HEK293 (cell line): ENCODE measurements around the gene CCIN.

Experiments used
- CTCF ChIA-PET: fragments of 350-600 bp; formaldehyde crosslinking; extraction: SDS; loops from one replicate; lab custom pipeline; 2021; ENCODE audit warnings: antibody characterized with exemption; lab: Yijun Ruan, JAX
- POLR2A ChIA-PET: fragments of 300-600 bp; formaldehyde crosslinking; extraction: SDS; loops from one replicate; lab custom pipeline; 2020; ENCODE audit warnings: antibody characterized with exemption, inconsistent platforms; lab: Yijun Ruan, JAX
- H3K27ac ChIP-seq: fragments of 200-500 bp; sonication (Bioruptor generic); 2 replicates; pipeline ENCODE4 v1.5.1; 2014; ENCODE audit warnings: low read depth, low read length, control low read depth, inconsistent platforms; ENCODE audit errors: extremely low read depth
- H3K36me3 ChIP-seq, 2 experiments: fragments of 200-500 bp in 1 of 2; sonication (Bioruptor generic) in 1 of 2; 1 replicate in 1 of 2; 2 replicates in 1 of 2; pipeline ENCODE4 v1.5.1; 2014 to 2017; ENCODE audit warnings: inconsistent platforms in 2 of 2, low read length in 2 of 2; ENCODE audit not compliant: control insufficient read depth in 2 of 2, insufficient read depth in 1 of 2
- H3K4me1 ChIP-seq: fragments of 200-500 bp; sonication (Bioruptor generic); 2 replicates; pipeline ENCODE4 v1.5.1; 2014; ENCODE audit warnings: mild to moderate bottlenecking, low read length, inconsistent platforms; ENCODE audit not compliant: control insufficient read depth, insufficient read depth
- H3K4me3 ChIP-seq: 2 replicates; pipeline ENCODE4 v1.5.1; 2011; ENCODE audit warnings: low read depth, mild to moderate bottlenecking, control low read depth, low read length, moderate library complexity
- H3K9me3 ChIP-seq: fragments of 200-500 bp; sonication (Bioruptor generic); 2 replicates; pipeline ENCODE4 v1.5.1; 2014; ENCODE audit warnings: low read depth, low read length, inconsistent platforms; ENCODE audit not compliant: control insufficient read depth, insufficient read depth
- KLF17 ChIP-seq: fragments of 450-650 bp; formaldehyde crosslinking; IDR thresholded peaks from 2 replicates; pipeline ENCODE4 v1.5.1; 2016; ENCODE audit warnings: missing biosample characterization, missing genetic modification characterization
- PRDM1 ChIP-seq: fragments of 450-650 bp; formaldehyde crosslinking; IDR thresholded peaks from 2 replicates; pipeline ENCODE4; 2016; ENCODE audit warnings: missing biosample characterization, missing genetic modification characterization
- SP7 ChIP-seq: fragments of 450-650 bp; formaldehyde crosslinking; IDR thresholded peaks from 2 replicates; pipeline ENCODE4 v1.5.1; 2016; ENCODE audit warnings: missing biosample characterization, missing genetic modification characterization
- ZBTB11 ChIP-seq: fragments of 450-650 bp; formaldehyde crosslinking; conservative IDR thresholded peaks from 2 replicates; pipeline ENCODE4 v1.5.1; 2016; ENCODE audit warnings: low read depth, missing biosample characterization, missing genetic modification characterization
- ZNF138 ChIP-seq: fragments of 450-650 bp; formaldehyde crosslinking; IDR thresholded peaks from 2 replicates; pipeline ENCODE4 v1.5.1; 2016; ENCODE audit warnings: missing biosample characterization, missing genetic modification characterization, borderline replicate concordance
- ZNF146 ChIP-seq: fragments of 450-650 bp; formaldehyde crosslinking; IDR thresholded peaks from 2 replicates; pipeline ENCODE4 v1.5.1; 2016; ENCODE audit warnings: missing biosample characterization, missing genetic modification characterization
- ZNF157 ChIP-seq: fragments of 450-650 bp; formaldehyde crosslinking; IDR thresholded peaks from 2 replicates; pipeline ENCODE4 v1.5.1; 2016; ENCODE audit warnings: missing biosample characterization, missing genetic modification characterization
- ZNF239 ChIP-seq: fragments of 450-650 bp; formaldehyde crosslinking; IDR thresholded peaks from 2 replicates; pipeline ENCODE4 v1.5.1; 2016; ENCODE audit warnings: missing biosample characterization, missing genetic modification characterization
- ZNF24 ChIP-seq: fragments of 450-650 bp; formaldehyde crosslinking; IDR thresholded peaks from 2 replicates; pipeline ENCODE4 v1.5.1; 2016; ENCODE audit warnings: missing biosample characterization, missing genetic modification characterization
- ZNF324 ChIP-seq: fragments of 450-650 bp; formaldehyde crosslinking; IDR thresholded peaks from 2 replicates; pipeline ENCODE4 v1.5.1; 2016; ENCODE audit warnings: missing biosample characterization, missing genetic modification characterization
- ZNF341 ChIP-seq: fragments of 450-650 bp; formaldehyde crosslinking; IDR thresholded peaks from 2 replicates; pipeline ENCODE4; 2016; ENCODE audit warnings: low read depth, missing biosample characterization, missing genetic modification characterization
- ZNF473 ChIP-seq: fragments of 450-650 bp; formaldehyde crosslinking; IDR thresholded peaks from 2 replicates; pipeline ENCODE4 v1.5.1; 2017; ENCODE audit warnings: missing biosample characterization, missing genetic modification characterization
- ZNF488 ChIP-seq: fragments of 450-650 bp; formaldehyde crosslinking; IDR thresholded peaks from 2 replicates; pipeline ENCODE4 v1.5.1; 2016; ENCODE audit warnings: missing biosample characterization, missing genetic modification characterization
- ZNF510 ChIP-seq: fragments of 450-650 bp; formaldehyde crosslinking; IDR thresholded peaks from 2 replicates; pipeline ENCODE4 v1.5.1; 2018; ENCODE audit warnings: mild to moderate bottlenecking, missing genetic modification characterization, missing biosample characterization; ENCODE audit not compliant: insufficient replicate concordance
- ZNF548 ChIP-seq: fragments of 450-650 bp; formaldehyde crosslinking; IDR thresholded peaks from 2 replicates; pipeline ENCODE4 v1.5.1; 2016; ENCODE audit warnings: missing biosample characterization, missing genetic modification characterization
- ZNF560 ChIP-seq: fragments of 450-650 bp; formaldehyde crosslinking; IDR thresholded peaks from 2 replicates; pipeline ENCODE4 v1.5.1; 2017; ENCODE audit warnings: missing biosample characterization, missing genetic modification characterization, borderline replicate concordance
- ZNF596 ChIP-seq: fragments of 450-650 bp; IDR thresholded peaks from 2 replicates; pipeline ENCODE4 v1.5.0; 2018; ENCODE audit warnings: missing biosample characterization, mild to moderate bottlenecking, missing genetic modification characterization, moderate library complexity
- ZNF701 ChIP-seq: fragments of 450-650 bp; formaldehyde crosslinking; IDR thresholded peaks from 2 replicates; pipeline ENCODE4 v1.5.1; 2016; ENCODE audit warnings: missing biosample characterization, missing genetic modification characterization
- ZNF837 ChIP-seq: fragments of 450-650 bp; formaldehyde crosslinking; IDR thresholded peaks from 2 replicates; pipeline ENCODE4 v1.5.1; 2016; ENCODE audit warnings: missing biosample characterization, missing genetic modification characterization
- ZSCAN30 ChIP-seq: fragments of 450-650 bp; IDR thresholded peaks from 2 replicates; pipeline ENCODE4 v1.5.1; 2018; ENCODE audit warnings: missing biosample characterization, mild to moderate bottlenecking, missing genetic modification characterization, moderate library complexity

CCIN gene

GRCh38 chr9:36144309-36145232 is 24.6 kb upstream of the CCIN start:
- no peak overlapping the region for H3K4me3 ChIP-seq
- no peak overlapping the region for H3K27ac ChIP-seq
- CTCF ChIA-PET = interaction anchor here (0.7 to 2.4 kb wide), 3 partner anchors 19 to 1143 kb away, joined by 4 to 9 read pairs (median 5); no protein-coding TSS in a partner anchor
- POLR2A ChIA-PET = interaction anchor here (1.0 to 1.5 kb wide), 3 partner anchors 8 to 46 kb away, joined by 4 to 7 read pairs (median 4); partner anchors contain the start of genes CLTA and GLIPR2
- TF ChIP-seq PRDM1 = 0 out of 2 replicates have a peak, but pooled peaks have one; percentile 22
- TF ChIP-seq ZNF138 (tag by site-specific recombination) = no peak
- TF ChIP-seq ZNF324 (tag by site-specific recombination) = no peak
- no peaks in the 10 kb centered on the region for H3K36me3 ChIP-seq
- no peaks in the 10 kb centered on the region for H3K9me3 ChIP-seq
- peaks cover 3% of the 10 kb centered on the region; the same call in 1 of the 2 replicates for H3K4me1 ChIP-seq

- no peaks in the 10 kb centered on the region for H3K36me3 ChIP-seq
- CTCF ChIA-PET = no interaction called here
- H3K27ac ChIP-seq = no peak overlapping the region
- no peak overlapping the region for H3K4me3 ChIP-seq
- TF ChIP-seq KLF17 (tag by site-specific recombination) = no peak
- no peak for TF ChIP-seq ZSCAN30 (tag by site-specific recombination)
- TF ChIP-seq ZNF548 (tag by site-specific recombination) = no peak
- no peak for TF ChIP-seq ZNF24
- POLR2A ChIA-PET = interaction anchor here (3.4 to 4.2 kb wide), 2 partner anchors 9 to 17 kb away, joined by 17 read pairs; partner anchors contain the start of gene GLIPR2
- no peaks in the 10 kb centered on the region for H3K9me3 ChIP-seq
- peaks cover 3% of the 10 kb centered on the region; the same call in 1 of the 2 replicates for H3K4me1 ChIP-seq
These were observed 23.2 kb upstream of the CCIN start for GRCh38 chr9:36145970-36146369.

- Histone ChIP-seq H3K9me3 (no peaks in the 10 kb centered on the region), H3K36me3 (no peaks in the 10 kb centered on the region), H3K4me1 (peaks cover 3% of the 10 kb centered on the region; the same call in 1 of the 2 replicates)
- CTCF ChIA-PET = no interaction called here
- no peak for TF ChIP-seq ZNF488 (tag by site-specific recombination)
- TF ChIP-seq, all 188 proteins: peak for 0
- POLR2A ChIA-PET = interaction anchor here (0.6 to 4.2 kb wide), 3 partner anchors 10 to 108 kb away, joined by 3 to 17 read pairs (median 17); partner anchors contain the start of gene GLIPR2
- no peak overlapping the region for H3K4me3 ChIP-seq
- no peak overlapping the region for H3K27ac ChIP-seq
These were observed 22.5 kb upstream of the CCIN start for GRCh38 chr9:36146651-36147050.

- H3K9me3 ChIP-seq = no peaks in the 10 kb centered on the region
- ChIA-PET POLR2A (interaction anchor here (3.4 to 4.2 kb wide), 2 partner anchors 11 to 16 kb away, joined by 17 read pairs; partner anchors contain the start of gene GLIPR2), CTCF (interaction anchor here (0.6 kb wide), 1 partner anchor 75 kb away, joined by 4 read pairs; no protein-coding TSS in a partner anchor)
- H3K4me1 ChIP-seq = peaks cover 3% of the 10 kb centered on the region; the same call in 1 of the 2 replicates
- no peak overlapping the region for H3K4me3 ChIP-seq
- H3K36me3 ChIP-seq = no peaks in the 10 kb centered on the region
- H3K27ac ChIP-seq = no peak overlapping the region
- TF ChIP-seq ZNF596 (no peak), ZNF510 (no peak), ZNF473 (tag by site-specific recombination) (no peak), ZNF701 (no peak), ZNF560 (no peak), ZBTB11 (tag by site-specific recombination) (no peak), ZNF239 (no peak), ZNF146 (tag by site-specific recombination) (no peak), ZNF341 (no peak), ZNF157 (tag by site-specific recombination) (no peak), ZNF837 (tag by site-specific recombination) (no peak), SP7 (no peak)
These were observed 21.6 kb upstream of the CCIN start for GRCh38 chr9:36147441-36148175.
